Raji (cell line): ENCODE measurements around the gene GEN1.

ENCODE experiments used
- POLR2A ChIP-seq: IDR thresholded peaks from 2 replicates; pipeline ENCODE4 v1.6.1; 2011; ENCODE audit warnings: low read depth, low read length, control low read depth; ENCODE audit not compliant: insufficient read depth

The GEN1 gene

GRCh38 chr2:17771956-17772355 lies 18.0 kb downstream of the GEN1 start:
- TF ChIP-seq POLR2A, result no peak

- no peak for TF ChIP-seq POLR2A
Measured at GRCh38 chr2:17772532-17772931, 18.6 kb downstream of the GEN1 start.

DNA sequence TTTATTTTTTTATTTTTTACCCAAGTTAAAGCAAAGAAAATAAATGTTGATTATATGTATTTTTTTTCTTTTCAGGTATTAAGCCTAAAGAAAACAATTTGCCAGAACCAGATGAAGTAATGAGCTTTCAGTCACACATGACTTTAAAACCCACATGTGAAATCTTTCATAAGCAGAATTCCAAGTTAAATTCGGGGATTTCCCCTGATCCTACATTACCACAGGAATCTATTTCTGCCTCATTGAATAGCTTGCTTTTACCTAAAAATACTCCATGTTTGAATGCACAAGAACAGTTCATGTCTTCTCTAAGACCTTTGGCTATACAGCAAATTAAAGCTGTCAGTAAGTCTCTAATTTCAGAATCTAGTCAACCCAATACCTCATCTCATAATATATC lies 26.6 kb downstream of the GEN1 start:
- no peak for TF ChIP-seq POLR2A

GRCh38 chr2:17781482-17781881 lies 27.5 kb downstream of the GEN1 start:
- no peak for TF ChIP-seq POLR2A

DNA sequence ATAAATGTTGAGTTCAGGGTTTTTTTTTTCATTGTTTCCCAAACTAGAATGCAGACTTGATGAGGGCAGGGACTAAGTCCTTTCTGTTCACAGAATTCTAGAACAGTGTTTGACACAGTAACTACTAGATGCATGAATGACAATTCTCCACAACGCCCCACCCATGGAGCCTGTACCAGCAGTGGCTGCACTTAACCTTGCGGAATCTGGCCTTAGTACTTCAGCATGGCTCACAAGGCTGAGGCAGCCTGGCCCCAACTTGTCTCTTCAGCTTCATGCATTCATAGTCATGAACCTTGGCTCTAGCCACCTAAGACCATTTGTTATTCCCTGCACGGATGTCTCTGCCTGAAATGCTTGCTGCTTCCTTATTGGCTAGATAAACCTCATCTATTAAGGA lies 32.8 kb downstream of the GEN1 start:
- no peak for TF ChIP-seq POLR2A

DNA sequence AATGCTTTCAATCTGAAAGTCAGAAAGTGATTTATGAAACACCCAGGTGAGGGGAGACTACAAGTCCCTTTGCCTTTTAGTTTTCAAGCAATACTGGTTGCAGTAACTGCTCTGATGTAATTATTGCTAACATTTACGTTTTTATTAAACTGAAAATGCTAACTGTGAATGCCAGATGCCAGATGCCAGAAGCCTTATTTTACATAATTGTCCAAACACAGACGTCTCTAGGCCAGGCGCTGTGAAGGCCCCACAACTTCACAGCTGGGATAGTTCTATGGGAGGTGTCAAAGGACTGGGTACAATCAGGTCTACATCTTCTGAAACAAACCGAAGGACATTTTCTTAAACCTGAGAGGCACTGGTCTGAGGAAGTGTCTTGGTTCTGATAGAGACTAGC lies 34.8 kb downstream of the GEN1 start:
- TF ChIP-seq POLR2A, result no peak

- TF ChIP-seq POLR2A, result no peak
Measured at GRCh38 chr2:17790536-17790935, 36.6 kb downstream of the GEN1 start.

- no peak for TF ChIP-seq POLR2A
Measured at GRCh38 chr2:17791121-17791816, 37.3 kb downstream of the GEN1 start.

DNA sequence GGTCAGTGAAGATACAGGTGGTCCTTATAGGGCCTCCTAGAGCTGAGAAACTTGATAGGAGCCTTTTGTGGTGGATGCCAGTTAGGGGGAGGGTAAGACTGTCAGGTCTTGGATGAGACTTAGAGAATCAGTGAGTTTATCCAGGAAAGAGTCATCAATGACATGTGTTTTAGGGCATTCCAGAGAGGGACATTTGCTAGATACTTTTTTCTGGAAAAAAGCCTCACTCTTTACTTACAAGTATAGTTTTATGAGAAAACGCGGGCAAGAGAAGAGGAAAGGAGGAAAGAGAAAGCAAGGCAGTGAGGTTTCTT lies 37.8 kb downstream of the GEN1 start:
- no peak for TF ChIP-seq POLR2A

DNA sequence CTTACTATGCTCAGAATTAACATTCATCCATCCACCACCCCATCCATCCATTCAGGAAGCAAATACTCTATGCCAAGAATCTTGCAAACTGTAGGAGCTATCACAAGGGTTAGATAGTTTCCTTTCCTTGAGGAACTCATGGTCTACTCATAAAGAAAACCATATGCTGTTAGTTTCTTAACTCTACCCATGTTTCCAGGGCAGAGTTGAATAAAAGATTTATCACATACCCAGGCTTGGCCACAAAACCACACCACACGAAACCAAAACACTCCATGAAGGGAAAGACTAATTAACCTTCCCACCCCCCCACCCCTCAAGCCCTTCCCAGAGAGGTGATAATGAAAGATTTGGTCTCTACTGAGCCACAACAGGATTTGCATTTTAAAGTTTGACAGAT lies 38.6 kb downstream of the GEN1 start:
- no peak for TF ChIP-seq POLR2A

DNA sequence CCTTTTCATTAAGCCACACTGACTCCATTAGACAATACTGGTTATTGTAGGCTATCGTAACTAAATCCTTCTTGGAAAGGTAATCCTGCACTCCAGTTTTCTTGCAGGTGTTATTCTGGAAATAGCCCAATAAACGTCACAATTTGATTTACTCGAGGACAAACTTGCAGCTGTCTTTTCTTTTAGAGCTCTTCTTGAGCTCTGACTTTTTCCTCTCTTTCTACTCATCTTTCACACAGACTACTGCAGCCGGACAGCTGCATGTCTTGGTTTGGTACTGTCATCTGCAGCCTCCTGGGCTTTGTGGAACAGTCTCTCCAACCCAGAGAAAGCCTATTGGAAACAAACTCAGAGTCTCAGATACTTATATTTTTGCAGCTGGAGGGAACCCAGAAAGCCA lies 39.4 kb downstream of the GEN1 start:
- TF ChIP-seq POLR2A, result no peak

DNA sequence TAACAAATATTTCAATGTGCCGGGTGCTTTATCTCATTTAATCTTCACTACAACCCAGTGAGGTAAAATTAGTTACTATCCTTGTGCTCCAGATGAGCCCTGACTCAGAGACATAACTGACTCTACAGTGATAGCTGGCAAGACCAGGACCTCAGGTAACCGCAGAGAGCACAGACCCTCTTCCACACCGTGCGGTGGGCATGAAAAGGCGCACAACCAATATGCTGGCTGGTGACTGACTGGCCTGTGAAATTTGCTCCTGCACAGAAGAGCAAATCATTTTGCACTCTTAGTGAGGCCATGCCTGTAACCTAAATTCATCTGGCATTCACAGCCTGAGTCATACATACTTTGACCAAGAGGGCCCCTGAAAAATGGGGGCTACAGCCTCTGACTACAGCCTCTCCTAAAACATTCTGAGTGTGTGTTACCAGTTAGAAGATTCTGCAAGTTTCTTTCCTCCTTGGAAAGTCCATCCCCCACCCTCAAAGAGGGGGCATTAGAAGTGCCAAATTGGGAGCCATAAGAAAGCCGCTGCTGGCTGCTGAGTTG lies 39.9 kb downstream of the GEN1 start:
- TF ChIP-seq POLR2A, result no peak

DNA sequence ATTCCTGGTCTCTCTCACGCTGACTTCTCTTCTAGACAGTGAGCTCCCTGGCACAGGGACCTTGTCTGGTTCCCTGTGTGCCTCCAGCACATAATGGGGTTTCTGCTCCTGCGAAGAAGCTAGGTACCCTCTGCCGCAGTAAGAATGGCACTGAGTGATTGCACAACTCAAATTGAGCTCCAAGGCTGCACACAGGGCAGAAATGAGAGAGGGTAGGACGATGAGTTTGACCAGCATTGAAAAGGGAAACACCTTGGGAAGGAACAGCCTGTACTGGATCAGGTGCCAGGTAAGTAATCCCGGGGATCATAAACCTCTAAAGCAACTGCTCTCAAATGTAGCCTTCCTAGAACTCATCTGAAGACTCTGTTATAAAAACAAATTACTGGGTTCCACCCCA lies 41.4 kb downstream of the GEN1 start:
- no peak for TF ChIP-seq POLR2A

- TF ChIP-seq POLR2A, result no peak
Measured at GRCh38 chr2:17798338-17798737, 44.4 kb downstream of the GEN1 start.

GRCh38 chr2:17799301-17800120 lies 45.6 kb downstream of the GEN1 start:
- TF ChIP-seq POLR2A, result no peak

DNA sequence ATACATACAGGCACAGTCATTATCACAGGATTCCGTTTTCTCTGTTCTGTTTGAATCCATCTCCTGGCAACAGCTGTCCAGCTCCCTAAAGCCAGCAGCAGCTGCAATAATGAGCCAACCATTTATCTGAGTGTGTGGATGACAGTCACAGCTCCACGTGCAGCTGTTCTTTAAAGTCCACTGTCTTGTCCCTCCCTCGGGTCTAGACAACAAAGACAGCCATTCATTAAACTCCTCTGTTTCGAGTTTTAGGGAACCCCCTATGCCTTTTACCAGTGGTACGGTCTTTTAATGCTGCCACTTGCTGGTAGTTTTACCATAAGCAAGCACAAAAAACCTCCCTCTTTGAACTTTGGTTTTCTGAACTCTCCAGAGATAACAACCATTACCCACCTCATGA lies 46.3 kb downstream of the GEN1 start:
- no peak for TF ChIP-seq POLR2A
